B cell (primary cell): Measurements from ENCODE around the gene ARHGAP6. TPM values are rescaled to one million over a fixed set of nuclear protein-coding genes. Genes with fewer than 3 reads are reported as not detected.

ENCODE experiments used
- ATAC-seq: fragments of 200-7000 bp; cut with Tn5 transposase; one replicate; pipeline ENCODE4 v1.10.0; 2021; ENCODE audit warnings: low read depth, mild to moderate bottlenecking, moderate number of reproducible peaks, moderate library complexity
- CTCF ChIA-PET: fragments of 350-600 bp; sonication (Branson Sonifier 250); formaldehyde crosslinking; loops from one replicate; lab custom pipeline; 2021; ENCODE audit warnings: antibody characterized with exemption, inconsistent platforms; lab: Charles Lee
- POLR2A ChIA-PET: fragments of 350-600 bp; sonication (Branson Sonifier 250); formaldehyde crosslinking; loops from one replicate; lab custom pipeline; 2021; ENCODE audit warnings: antibody characterized with exemption; lab: Charles Lee
- DNase-seq: peaks from one replicate; pipeline ENCODE4 v3.0.0; 2013
- H2AFZ ChIP-seq: 2 replicates; pipeline ENCODE4 v1.6.1; 2012; ENCODE audit warnings: mild to moderate bottlenecking, low read depth, low read length; ENCODE audit not compliant: insufficient read depth, poor library complexity, severe bottlenecking
- H3K27ac ChIP-seq, 2 donors: 1 replicate in 1 of 2; 2 replicates in 1 of 2; pipeline ENCODE4 v1.5.1; 2012 to 2013; ENCODE audit warnings: low read length in 2 of 2, mild to moderate bottlenecking in 2 of 2, moderate library complexity in 1 of 2
- H3K27me3 ChIP-seq, 4 experiments: fragments of 200-600 bp in 1 of 4; sonication (generic) in 1 of 4; replicated peaks in 1 of 4; 1 replicate in 2 of 4; 2 replicates in 2 of 4; pipeline versions ENCODE4 v1.6.1 to v1.7.0; 2013 to 2016; ENCODE audit warnings: low read length in 3 of 4, mild to moderate bottlenecking in 2 of 4, mixed read lengths in 1 of 4, moderate library complexity in 1 of 4; ENCODE audit not compliant: insufficient read depth in 4 of 4, control insufficient read depth in 3 of 4; ENCODE audit errors: control extremely low read depth in 1 of 4
- H3K36me3 ChIP-seq, 2 experiments: replicated peaks in 1 of 2; 1 replicate in 1 of 2; 2 replicates in 1 of 2; pipeline versions ENCODE4 v1.6.1 to v1.7.1; 2013; ENCODE audit warnings: low read length in 1 of 2; ENCODE audit not compliant: insufficient read depth in 2 of 2, control insufficient read depth in 1 of 2; ENCODE audit errors: control extremely low read depth in 1 of 2, extremely low read depth in 1 of 2
- H3K4me1 ChIP-seq, 2 donors: fragments of 200-600 bp in 1 of 2; sonication (generic) in 1 of 2; 1 replicate in 1 of 2; 2 replicates in 1 of 2; pipeline versions ENCODE4 v1.5.1 to v1.6.1; 2013 to 2017; ENCODE audit warnings: low read length in 2 of 2; ENCODE audit not compliant: control insufficient read depth in 2 of 2, insufficient read depth in 2 of 2
- H3K4me2 ChIP-seq: replicated peaks from 2 replicates; pipeline ENCODE3; 2012; ENCODE audit warnings: mild to moderate bottlenecking, low read depth, low read length; ENCODE audit not compliant: poor library complexity, severe bottlenecking
- H3K4me3 ChIP-seq, 5 experiments: fragments of 200-600 bp in 1 of 5; sonication (generic) in 1 of 5; 1 replicate in 3 of 5; 2 replicates in 2 of 5; pipeline versions ENCODE4 v1.5.1 to v1.7.0; 2011 to 2016; ENCODE audit warnings: low read length in 4 of 5, mild to moderate bottlenecking in 4 of 5, low read depth in 2 of 5, control low read depth in 1 of 5, moderate library complexity in 1 of 5; ENCODE audit not compliant: insufficient read depth in 1 of 5; ENCODE audit errors: control extremely low read depth in 1 of 5, extremely low read depth in 1 of 5
- H3K79me2 ChIP-seq: fragments of 200-600 bp; sonication (generic); one replicate; pipeline ENCODE4 v1.6.0; 2016; ENCODE audit warnings: low read length; ENCODE audit not compliant: control insufficient read depth, insufficient read depth
- H3K9ac ChIP-seq: fragments of 200-600 bp; sonication (generic); 2 replicates; pipeline ENCODE4 v1.6.1; 2017; ENCODE audit warnings: mild to moderate bottlenecking, low read length, moderate library complexity
- H3K9me3 ChIP-seq, 3 donors: one replicate each; pipeline versions ENCODE4 v1.6.1 to v1.7.1; 2013; ENCODE audit warnings: low read length in 2 of 3; ENCODE audit not compliant: control insufficient read depth in 2 of 3, insufficient read depth in 1 of 3; ENCODE audit errors: control extremely low read depth in 1 of 3
- H4K20me1 ChIP-seq: 2 replicates; pipeline ENCODE4 v1.6.0; 2012; ENCODE audit warnings: mild to moderate bottlenecking, low read length; ENCODE audit not compliant: insufficient read depth, control insufficient read depth, poor library complexity, severe bottlenecking
- H3K27ac Mint-ChIP-seq: one replicate; pipeline ENCODE4 v1.8.0; 2021; ENCODE audit warnings: mixed read lengths
- H3K27me3 Mint-ChIP-seq: one replicate; pipeline ENCODE4 v1.8.0; 2021; ENCODE audit warnings: mixed read lengths
- H3K4me1 Mint-ChIP-seq: one replicate; pipeline ENCODE4 v1.8.0; 2021; ENCODE audit warnings: mixed read lengths
- H3K4me3 Mint-ChIP-seq: one replicate; pipeline ENCODE4 v1.8.0; 2021; ENCODE audit warnings: mixed read lengths
- H3K9me3 Mint-ChIP-seq: one replicate; pipeline ENCODE4 v1.8.0; 2022; ENCODE audit warnings: mixed read lengths; ENCODE audit not compliant: insufficient read depth
- EZH2 ChIP-seq: IDR thresholded peaks from 2 replicates; pipeline ENCODE4 v1.6.1; 2012; ENCODE audit warnings: borderline replicate concordance, low read depth, mild to moderate bottlenecking, moderate library complexity, low read length; ENCODE audit not compliant: insufficient read depth, poor library complexity, severe bottlenecking
- WGBS: methylation state at CpG from one replicate; pipeline ENCODE4 v1.1.5; 2013; ENCODE audit warnings: missing lambda C conversion rate; ENCODE audit not compliant: insufficient coverage; 5-methylcytosine and 5-hydroxymethylcytosine counted together
- intact Hi-C: fragments of 100-400 bp; cut with micrococcal nuclease; formaldehyde crosslinking; loops from one replicate; pipeline ENCODE4 v1.10.0; 2022
- polyA plus RNA-seq: library from polyadenylated mRNA; depleted of rRNA; stranded (reverse); fragments of >200 nt; gene quantifications from 2 replicates; pipeline ENCODE4 v1.2.3, GENCODE V29; 2012
- total RNA-seq, 2 donors: library from RNA; stranded (reverse); fragments of 120-200 nt in 1 of 2; gene quantifications; 1 replicate in 1 of 2; 2 replicates in 1 of 2; pipeline versions ENCODE4 v1.2.3 to v1.2.4, GENCODE V29; 2013 to 2022
- TF ChIP-seq, protein P1 (sequence below): fragments of 200-600 bp; IDR thresholded peaks from one replicate; pipeline ENCODE4 v1.8.0; 2022; ENCODE audit warnings: antibody characterized with exemption, mild to moderate bottlenecking

ARHGAP6 gene
- total and polyA plus RNA-seq, 2 donors (not counting 1 experiment from before 2014, with no cell fraction given), result 1.6 to 2.6 TPM

DNA sequence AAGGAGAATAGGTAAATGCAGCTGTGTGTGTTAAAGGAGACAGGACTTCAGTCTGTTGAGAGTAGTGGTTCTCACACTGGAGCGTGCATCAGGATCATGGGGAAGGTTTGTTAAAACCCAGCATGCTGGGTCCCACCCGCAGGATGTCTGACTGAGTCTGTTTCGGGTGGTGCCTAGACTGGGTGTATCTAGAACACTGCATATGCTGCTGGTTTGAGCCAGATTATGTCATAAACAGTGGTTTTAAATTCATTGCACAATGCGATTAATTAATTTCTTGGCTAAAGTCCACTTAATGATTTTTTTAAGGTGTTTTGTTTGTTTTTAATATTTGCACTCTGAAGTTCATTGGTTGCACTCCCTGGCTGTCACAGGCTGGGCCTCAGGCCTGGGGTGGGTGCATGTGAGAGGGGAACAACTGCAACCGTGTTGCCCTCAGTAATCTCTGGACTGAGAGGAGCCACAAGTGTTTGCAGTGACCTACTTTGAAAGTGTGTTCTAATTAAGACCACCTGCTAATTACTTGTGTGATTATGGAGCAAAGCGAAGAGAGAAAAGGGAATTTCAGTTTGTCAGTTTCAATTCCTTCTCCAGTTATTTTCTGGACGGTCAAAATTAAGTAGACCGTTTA, 546.3 kb downstream of the ARHGAP6 start:
- intact Hi-C loops, result no loop called here
- Histone ChIP-seq H3K4me1 (peaks cover 0 to 3% of the 10 kb centered on the region in 2 donors), H3K36me3 (peaks cover 2 to 64% of the 10 kb centered on the region in 2 experiments)

DNA sequence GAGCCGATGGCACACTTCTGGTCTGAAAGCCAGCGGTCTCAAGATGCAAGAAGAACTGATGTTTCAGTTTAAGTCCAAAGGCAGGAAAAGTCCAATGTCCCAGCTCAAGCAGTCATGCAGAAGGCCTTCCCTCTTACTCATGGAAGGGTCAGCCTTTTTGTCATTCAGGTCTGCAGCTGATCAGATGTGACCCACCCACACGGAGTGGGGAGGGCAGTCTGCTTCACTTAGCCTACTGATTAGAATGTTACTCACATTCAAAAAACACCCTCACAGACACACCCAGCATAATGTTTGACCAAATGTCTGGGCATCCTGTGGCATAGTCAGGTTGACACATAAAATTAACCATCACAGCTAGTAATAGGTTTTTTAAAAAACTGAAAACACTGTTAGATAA, 548.0 kb downstream of the ARHGAP6 start:
- no peaks in the 10 kb centered on the region for H3K9me3 Mint-ChIP-seq
- DNase-seq (no peak), ATAC-seq (no peak)
- H3K36me3 ChIP-seq, result peaks cover 2 to 67% of the 10 kb centered on the region in 2 experiments
- H3K4me3 Mint-ChIP-seq, result no peak overlapping the region
- H3K27me3 Mint-ChIP-seq, result no peaks in the 10 kb centered on the region
- H3K79me2 ChIP-seq, result no peaks in the 10 kb centered on the region
- H3K9me3 ChIP-seq, result no peaks in the 10 kb centered on the region
- peaks cover 21% of the 10 kb centered on the region for H3K4me1 Mint-ChIP-seq
- H3K27me3 ChIP-seq, result no peaks in the 10 kb centered on the region
- CTCF ChIA-PET, result no interaction called here
- H3K27ac ChIP-seq, result no peak overlapping the region
- peaks cover 14 to 18% of the 10 kb centered on the region in 2 donors for H3K4me1 ChIP-seq
- no peak overlapping the region for H3K4me2 ChIP-seq
- H4K20me1 ChIP-seq, result no peaks in the 10 kb centered on the region
- POLR2A ChIA-PET, result no interaction called here
- intact Hi-C loops, result no loop called here
- no peak overlapping the region for H3K9ac ChIP-seq
- no peak overlapping the region for H3K27ac Mint-ChIP-seq
- TF ChIP-seq, protein P1, sequence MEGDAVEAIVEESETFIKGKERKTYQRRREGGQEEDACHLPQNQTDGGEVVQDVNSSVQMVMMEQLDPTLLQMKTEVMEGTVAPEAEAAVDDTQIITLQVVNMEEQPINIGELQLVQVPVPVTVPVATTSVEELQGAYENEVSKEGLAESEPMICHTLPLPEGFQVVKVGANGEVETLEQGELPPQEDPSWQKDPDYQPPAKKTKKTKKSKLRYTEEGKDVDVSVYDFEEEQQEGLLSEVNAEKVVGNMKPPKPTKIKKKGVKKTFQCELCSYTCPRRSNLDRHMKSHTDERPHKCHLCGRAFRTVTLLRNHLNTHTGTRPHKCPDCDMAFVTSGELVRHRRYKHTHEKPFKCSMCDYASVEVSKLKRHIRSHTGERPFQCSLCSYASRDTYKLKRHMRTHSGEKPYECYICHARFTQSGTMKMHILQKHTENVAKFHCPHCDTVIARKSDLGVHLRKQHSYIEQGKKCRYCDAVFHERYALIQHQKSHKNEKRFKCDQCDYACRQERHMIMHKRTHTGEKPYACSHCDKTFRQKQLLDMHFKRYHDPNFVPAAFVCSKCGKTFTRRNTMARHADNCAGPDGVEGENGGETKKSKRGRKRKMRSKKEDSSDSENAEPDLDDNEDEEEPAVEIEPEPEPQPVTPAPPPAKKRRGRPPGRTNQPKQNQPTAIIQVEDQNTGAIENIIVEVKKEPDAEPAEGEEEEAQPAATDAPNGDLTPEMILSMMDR, result no peak
- no peak for TF ChIP-seq EZH2
- no peak overlapping the region for H3K4me3 ChIP-seq
- no peak overlapping the region for H2AFZ ChIP-seq
- 100% methylated on average over 2 of the region's 3 CpGs for WGBS

More for the DNA sequence above, 546.3 kb downstream of the ARHGAP6 start:
- H4K20me1 ChIP-seq, result no peaks in the 10 kb centered on the region
- no peak overlapping the region for H3K4me2 ChIP-seq
- H3K79me2 ChIP-seq, result no peaks in the 10 kb centered on the region
- ATAC-seq (no peak), DNase-seq (no peak)
- no peak overlapping the region for H2AFZ ChIP-seq
- no peak overlapping the region for H3K4me3 ChIP-seq
- Mint-ChIP-seq H3K9me3 (no peaks in the 10 kb centered on the region), H3K4me3 (no peak overlapping the region), H3K4me1 (peaks cover 4% of the 10 kb centered on the region), H3K27me3 (no peaks in the 10 kb centered on the region), H3K27ac (no peak overlapping the region)
- no peaks in the 10 kb centered on the region for H3K27me3 ChIP-seq
- no peak overlapping the region for H3K27ac ChIP-seq
- WGBS, result no CpG with 5 or more reads among the region's 8 CpGs
- ChIA-PET CTCF (interaction anchor here (1.0 kb wide), 1 partner anchor 17 kb away, joined by 3 read pairs; no protein-coding TSS in a partner anchor), POLR2A (no interaction called here)
- TF ChIP-seq, protein P1, result no peak
- TF ChIP-seq EZH2, result no peak
- no peaks in the 10 kb centered on the region for H3K9me3 ChIP-seq
- no peak overlapping the region for H3K9ac ChIP-seq
